Trophoblast cell (in vitro differentiated cells and primary cell): Measurements from ENCODE around the gene SPATA31C2.
"Not testable (repeated sequence)": the region's sequence is repeated elsewhere in the genome, so short reads cannot be mapped to it uniquely, and the experiment has no call there.

Experiments used
- DNase-seq, 2 donors: peaks; one replicate each; pipeline ENCODE4 v3.0.0-alpha.2; 2016
- H2AFZ ChIP-seq: 2 replicates; pipeline ENCODE4 v1.6.1; 2013; ENCODE audit warnings: low read length, moderate library complexity, mild to moderate bottlenecking; ENCODE audit not compliant: insufficient read depth, poor library complexity
- H2AK5ac ChIP-seq: 2 replicates; pipeline ENCODE4 v1.6.1; 2013; ENCODE audit warnings: mild to moderate bottlenecking, low read length
- H2BK120ac ChIP-seq: 2 replicates; pipeline ENCODE4 v1.6.1; 2013; ENCODE audit warnings: low read length, mild to moderate bottlenecking, moderate library complexity; ENCODE audit not compliant: insufficient read depth, poor library complexity
- H2BK12ac ChIP-seq: 2 replicates; pipeline ENCODE4 v1.6.1; 2013; ENCODE audit warnings: mild to moderate bottlenecking, low read length, moderate library complexity
- H2BK5ac ChIP-seq: 2 replicates; pipeline ENCODE4 v1.6.1; 2013; ENCODE audit warnings: low read length, low read depth, moderate library complexity, mild to moderate bottlenecking; ENCODE audit not compliant: poor library complexity
- H3K14ac ChIP-seq: 2 replicates; pipeline ENCODE4 v1.6.1; 2013; ENCODE audit warnings: mild to moderate bottlenecking, low read length
- H3K18ac ChIP-seq: 2 replicates; pipeline ENCODE4 v1.6.1; 2013; ENCODE audit warnings: mild to moderate bottlenecking, low read length
- H3K23ac ChIP-seq: 2 replicates; pipeline ENCODE4 v1.6.1; 2013; ENCODE audit warnings: low read length
- H3K27ac ChIP-seq: 2 replicates; pipeline ENCODE4 v1.5.1; 2013; ENCODE audit warnings: low read depth, mild to moderate bottlenecking, inconsistent platforms, low read length, moderate library complexity
- H3K27me3 ChIP-seq: 2 replicates; pipeline ENCODE4 v1.6.1; 2013; ENCODE audit warnings: inconsistent platforms, mild to moderate bottlenecking, low read length, moderate library complexity; ENCODE audit not compliant: insufficient read depth
- H3K36me3 ChIP-seq, 2 experiments: 1 replicate in 1 of 2; 2 replicates in 1 of 2; pipeline ENCODE4 v1.6.1; 2013; ENCODE audit warnings: low read length in 2 of 2, mild to moderate bottlenecking in 2 of 2, moderate library complexity in 1 of 2; ENCODE audit not compliant: insufficient read depth in 2 of 2, control insufficient read depth in 1 of 2
- H3K4ac ChIP-seq: 2 replicates; pipeline ENCODE4 v1.6.1; 2013; ENCODE audit warnings: low read depth, mild to moderate bottlenecking, low read length, moderate library complexity
- H3K4me1 ChIP-seq, 2 experiments: 1 replicate in 1 of 2; 2 replicates in 1 of 2; pipeline ENCODE4 v1.6.1; 2013; ENCODE audit warnings: low read length in 2 of 2, mild to moderate bottlenecking in 2 of 2, moderate library complexity in 1 of 2; ENCODE audit not compliant: insufficient read depth in 2 of 2, control insufficient read depth in 1 of 2
- H3K4me2 ChIP-seq: 2 replicates; pipeline ENCODE4 v1.6.1; 2013; ENCODE audit warnings: inconsistent platforms, mild to moderate bottlenecking, low read length, moderate library complexity
- H3K4me3 ChIP-seq: 2 replicates; pipeline ENCODE4 v1.5.1; 2013; ENCODE audit warnings: mild to moderate bottlenecking, low read depth, low read length, inconsistent platforms
- H3K79me1 ChIP-seq: one replicate; pipeline ENCODE4 v1.6.1; 2013; ENCODE audit warnings: low read length
- H3K79me2 ChIP-seq: 2 replicates; pipeline ENCODE4 v1.6.1; 2013; ENCODE audit warnings: low read length, mild to moderate bottlenecking; ENCODE audit not compliant: control insufficient read depth, insufficient read depth, poor library complexity
- H3K9ac ChIP-seq: 2 replicates; pipeline ENCODE4 v1.6.1; 2013; ENCODE audit warnings: mild to moderate bottlenecking, low read length
- H3K9me3 ChIP-seq: 2 replicates; pipeline ENCODE4 v1.6.1; 2013; ENCODE audit warnings: low read depth, mild to moderate bottlenecking, control low read depth, inconsistent platforms, low read length; ENCODE audit not compliant: insufficient read depth
- H4K12ac ChIP-seq: 2 replicates; pipeline ENCODE4 v1.6.1; 2013; ENCODE audit warnings: low read depth, mild to moderate bottlenecking, low read length, moderate library complexity
- H4K8ac ChIP-seq: 2 replicates; pipeline ENCODE4 v1.6.1; 2013; ENCODE audit warnings: low read depth, mild to moderate bottlenecking, low read length, moderate library complexity
- H4K91ac ChIP-seq: one replicate; pipeline ENCODE4 v1.6.1; 2013; ENCODE audit warnings: low read depth, mild to moderate bottlenecking, low read length, moderate library complexity
- WGBS: extraction: QIAGEN DNeasy Blood & Tissue Kit; methylation state at CpG from one replicate; pipeline ENCODE4 v1.1.7; 2013; ENCODE audit warnings: missing lambda C conversion rate; ENCODE audit not compliant: insufficient read length, insufficient coverage; ENCODE audit errors: extremely low coverage; 5-methylcytosine and 5-hydroxymethylcytosine counted together

SPATA31C2 gene

GRCh38 chr9:88129556-88129955, 8.7 kb downstream of the SPATA31C2 start:
- not testable (repeated sequence) for H3K14ac ChIP-seq, H3K4me3 ChIP-seq, H2BK12ac ChIP-seq, DNase-seq, H3K4ac ChIP-seq, H3K4me2 ChIP-seq, H4K91ac ChIP-seq, H3K9ac ChIP-seq, H4K12ac ChIP-seq, H3K27me3 ChIP-seq, H2BK5ac ChIP-seq, H3K4me1 ChIP-seq, H3K23ac ChIP-seq, H3K79me2 ChIP-seq, H2AFZ ChIP-seq, H4K8ac ChIP-seq, H3K18ac ChIP-seq, H2BK120ac ChIP-seq, H3K36me3 ChIP-seq, H2AK5ac ChIP-seq, H3K9me3 ChIP-seq, H3K79me1 ChIP-seq, H3K27ac ChIP-seq
- no CpG with 5 or more reads among the region's 9 CpGs for WGBS

- H3K4me2 ChIP-seq, H3K23ac ChIP-seq, H2AK5ac ChIP-seq, H2BK5ac ChIP-seq, H2BK120ac ChIP-seq, H3K9ac ChIP-seq, H3K14ac ChIP-seq, H4K91ac ChIP-seq, H3K36me3 ChIP-seq, H4K12ac ChIP-seq, H3K79me1 ChIP-seq, H3K4me3 ChIP-seq, H2BK12ac ChIP-seq, H3K18ac ChIP-seq, DNase-seq, H3K27ac ChIP-seq, H3K4ac ChIP-seq, H3K4me1 ChIP-seq, H2AFZ ChIP-seq, H3K9me3 ChIP-seq, H3K79me2 ChIP-seq, H3K27me3 ChIP-seq, H4K8ac ChIP-seq: not testable (repeated sequence)
- no CpG with 5 or more reads among the region's 13 CpGs for WGBS
Measured at GRCh38 chr9:88127700-88128300, 10.5 kb downstream of the SPATA31C2 start.

GRCh38 chr9:88123413-88123812, 14.9 kb downstream of the SPATA31C2 start:
- H3K27me3 ChIP-seq, H4K91ac ChIP-seq, H3K36me3 ChIP-seq, H3K4me1 ChIP-seq, H3K27ac ChIP-seq, H3K14ac ChIP-seq, H3K4me3 ChIP-seq, H3K9me3 ChIP-seq, H2BK5ac ChIP-seq, H4K8ac ChIP-seq, H3K18ac ChIP-seq, H2BK12ac ChIP-seq, H3K79me1 ChIP-seq, H4K12ac ChIP-seq, H2BK120ac ChIP-seq, H3K4me2 ChIP-seq, H3K79me2 ChIP-seq, H2AFZ ChIP-seq, H2AK5ac ChIP-seq, H3K9ac ChIP-seq, H3K4ac ChIP-seq, DNase-seq, H3K23ac ChIP-seq: not testable (repeated sequence)

GRCh38 chr9:88118121-88118520, 20.2 kb downstream of the SPATA31C2 start:
- H3K23ac ChIP-seq, H3K4ac ChIP-seq, H3K4me1 ChIP-seq, H3K27me3 ChIP-seq, H3K9ac ChIP-seq, H3K14ac ChIP-seq, H3K4me2 ChIP-seq, H3K36me3 ChIP-seq, H4K8ac ChIP-seq, H3K79me2 ChIP-seq, H3K4me3 ChIP-seq, H2BK5ac ChIP-seq, H2BK120ac ChIP-seq, H2BK12ac ChIP-seq, H2AK5ac ChIP-seq, H4K12ac ChIP-seq, H3K27ac ChIP-seq, H4K91ac ChIP-seq, H3K18ac ChIP-seq, H3K79me1 ChIP-seq, H2AFZ ChIP-seq, H3K9me3 ChIP-seq: not testable (repeated sequence)
- peak in 1 of 2 donors; percentile 45 for DNase-seq
- WGBS: no CpG with 5 or more reads among the region's 5 CpGs
